LNCaP clone FGC (cell line): ENCODE data around the gene ANKRD24.

Experiments
- DNase-seq: peaks from one replicate; pipeline ENCODE4 v3.0.0-alpha.2; 2011; ENCODE audit warnings: low read depth
- H3K4me3 ChIP-seq: 2 replicates; pipeline ENCODE4 v1.5.1; 2011; ENCODE audit warnings: mild to moderate bottlenecking, low read depth, low read length, control low read depth
- CTCF ChIP-seq: IDR thresholded peaks from 2 replicates; pipeline ENCODE4 v1.5.1; 2012; ENCODE audit warnings: mild to moderate bottlenecking; ENCODE audit not compliant: control insufficient read depth, insufficient read depth; ENCODE audit errors: extremely low read depth

ANKRD24 gene

GRCh38 chr19:4194353-4194752 lies 11.9 kb downstream of the ANKRD24 start:
- DNase-seq: no peak
- H3K4me3 ChIP-seq: no peak overlapping the region
- TF ChIP-seq CTCF: no peak

- no peak overlapping the region for H3K4me3 ChIP-seq
- TF ChIP-seq CTCF: no peak
- DNase-seq: no peak
Observed at GRCh38 chr19:4196009-4196408, 13.5 kb downstream of the ANKRD24 start.

- TF ChIP-seq CTCF: no peak
- no peak overlapping the region for H3K4me3 ChIP-seq
- DNase-seq: no peak
Observed at GRCh38 chr19:4196587-4197148, 14.2 kb downstream of the ANKRD24 start.

GRCh38 chr19:4197228-4197624 lies 14.7 kb downstream of the ANKRD24 start:
- DNase-seq: no peak
- no peak overlapping the region for H3K4me3 ChIP-seq
- TF ChIP-seq CTCF: no peak

GRCh38 chr19:4197625-4198466 lies 15.4 kb downstream of the ANKRD24 start:
- H3K4me3 ChIP-seq: no peak overlapping the region
- no peak for DNase-seq
- TF ChIP-seq CTCF: no peak

- TF ChIP-seq CTCF: no peak
- no peak for DNase-seq
- H3K4me3 ChIP-seq: no peak overlapping the region
Observed at GRCh38 chr19:4198467-4199126, 16.1 kb downstream of the ANKRD24 start.
